ENCODE measurements around the gene THNSL1. TPM values are rescaled to one million over a fixed set of nuclear protein-coding genes. Genes with fewer than 3 reads are reported as not detected.

Gene THNSL1
- total and polyA plus RNA-seq, 2 donors (not counting 1 experiment from before 2014, with no cell fraction given), result 1.6 to 4.3 TPM

DNA sequence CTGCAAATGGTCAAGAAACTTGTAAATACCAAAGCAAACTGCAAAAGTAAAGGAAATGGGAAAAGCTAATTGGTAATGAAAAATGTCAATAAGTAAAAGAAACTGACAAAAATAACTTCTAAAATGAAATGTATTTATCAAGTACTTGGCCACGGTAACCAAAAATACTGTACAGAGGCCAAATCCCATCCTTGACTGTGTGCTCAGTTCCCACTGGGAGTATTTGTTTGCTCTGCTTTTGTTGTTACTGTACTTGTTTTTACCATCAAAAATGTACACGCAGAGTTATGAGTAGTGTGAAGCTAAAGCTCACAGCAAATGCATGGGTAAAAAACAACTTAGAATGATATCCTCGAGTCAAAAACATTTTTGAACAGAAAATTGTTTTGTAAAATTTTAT is 31.5 kb upstream of the THNSL1 start:
- Histone ChIP-seq H3K27ac (ENCODE audit: insufficient read depth, low read length) (no peak overlapping the region), H3K4me2 (ENCODE audit: extremely low read depth, insufficient read depth, low read length) (no peak overlapping the region), H2AFZ (ENCODE audit: low read length) (no peak overlapping the region), H3K4me3 (replicated peaks in 1 of 4; ENCODE audit: control extremely low read depth in 1 of 4, insufficient read depth in 1 of 4, low read depth in 3 of 4, low read length in 4 of 4) (no peak overlapping the region), H3K27me3 (ENCODE audit: control insufficient read depth, insufficient read depth, low read length) (no peaks in the 10 kb centered on the region), H3K4me1 (ENCODE audit: control insufficient read depth, extremely low read depth, insufficient read depth, low read length) (no peaks in the 10 kb centered on the region), H3K9ac (ENCODE audit: insufficient read depth, low read length) (no peak overlapping the region), H3K36me3 (ENCODE audit: control insufficient read depth, insufficient read depth, low read length) (no peaks in the 10 kb centered on the region), H3K9me3 (ENCODE audit: control insufficient read depth, insufficient read depth, low read depth, low read length) (no peaks in the 10 kb centered on the region), H4K20me1 (ENCODE audit: control insufficient read depth, extremely low read depth, insufficient read depth, low read length) (no peaks in the 10 kb centered on the region), H3K79me2 (ENCODE audit: control insufficient read depth, insufficient read depth, low read length) (no peaks in the 10 kb centered on the region)
- no peak for TF ChIP-seq EZH2 (IDR thresholded peaks at IDR 0.05; ENCODE audit: low read length, missing control alignments)
- TF ChIP-seq, protein P1, sequence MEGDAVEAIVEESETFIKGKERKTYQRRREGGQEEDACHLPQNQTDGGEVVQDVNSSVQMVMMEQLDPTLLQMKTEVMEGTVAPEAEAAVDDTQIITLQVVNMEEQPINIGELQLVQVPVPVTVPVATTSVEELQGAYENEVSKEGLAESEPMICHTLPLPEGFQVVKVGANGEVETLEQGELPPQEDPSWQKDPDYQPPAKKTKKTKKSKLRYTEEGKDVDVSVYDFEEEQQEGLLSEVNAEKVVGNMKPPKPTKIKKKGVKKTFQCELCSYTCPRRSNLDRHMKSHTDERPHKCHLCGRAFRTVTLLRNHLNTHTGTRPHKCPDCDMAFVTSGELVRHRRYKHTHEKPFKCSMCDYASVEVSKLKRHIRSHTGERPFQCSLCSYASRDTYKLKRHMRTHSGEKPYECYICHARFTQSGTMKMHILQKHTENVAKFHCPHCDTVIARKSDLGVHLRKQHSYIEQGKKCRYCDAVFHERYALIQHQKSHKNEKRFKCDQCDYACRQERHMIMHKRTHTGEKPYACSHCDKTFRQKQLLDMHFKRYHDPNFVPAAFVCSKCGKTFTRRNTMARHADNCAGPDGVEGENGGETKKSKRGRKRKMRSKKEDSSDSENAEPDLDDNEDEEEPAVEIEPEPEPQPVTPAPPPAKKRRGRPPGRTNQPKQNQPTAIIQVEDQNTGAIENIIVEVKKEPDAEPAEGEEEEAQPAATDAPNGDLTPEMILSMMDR (conservative IDR thresholded peaks at IDR 0.05 in 1 of 2, IDR thresholded peaks at IDR 0.05 in 1 of 2; ENCODE audit: low read depth in 1 of 2, low read length in 2 of 2), result no peak
- no peak for DNase-seq (ENCODE audit: low read depth in 2 of 2)

DNA sequence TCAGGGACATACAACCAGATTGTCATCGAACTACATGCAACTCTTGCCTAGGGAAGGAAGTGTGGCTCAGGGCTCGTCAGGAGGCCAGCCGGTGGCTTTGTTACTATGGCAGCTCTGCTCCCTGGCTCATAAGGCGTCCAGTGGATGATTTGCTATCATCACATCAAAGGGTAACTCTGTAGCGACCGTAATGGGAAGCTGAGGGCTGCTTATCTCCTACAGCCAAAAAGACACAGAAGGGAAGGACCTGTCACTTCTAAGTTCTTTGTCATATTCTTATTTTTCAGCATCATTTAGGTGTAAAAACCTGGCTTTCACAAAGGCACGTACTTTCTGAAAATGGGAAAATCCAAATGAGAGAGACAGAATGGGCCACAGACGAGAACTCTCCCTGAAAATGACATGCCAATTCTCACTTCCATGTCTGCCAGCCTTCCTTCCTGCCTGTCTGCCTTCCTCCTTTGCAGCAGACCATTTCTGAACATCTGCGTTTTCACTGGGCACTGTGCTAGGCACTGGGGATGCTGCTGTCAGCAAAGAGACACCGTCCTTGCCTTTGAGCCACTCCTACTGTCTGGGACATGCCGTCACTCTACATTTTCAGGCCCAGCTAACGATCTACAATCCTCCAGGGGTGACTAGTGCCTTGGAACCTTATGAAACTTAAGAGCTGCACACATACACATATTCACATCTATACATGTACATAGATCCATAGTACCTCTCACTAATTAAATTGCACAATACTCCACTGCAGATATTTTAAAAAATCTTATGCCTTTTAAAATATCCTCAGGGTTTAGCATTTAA is 27.4 kb upstream of the THNSL1 start:
- Histone ChIP-seq H3K4me1 (ENCODE audit: control insufficient read depth, extremely low read depth, insufficient read depth, low read length) (no peaks in the 10 kb centered on the region), H4K20me1 (ENCODE audit: control insufficient read depth, extremely low read depth, insufficient read depth, low read length) (no peaks in the 10 kb centered on the region), H3K36me3 (ENCODE audit: control insufficient read depth, insufficient read depth, low read length) (no peaks in the 10 kb centered on the region), H3K79me2 (ENCODE audit: control insufficient read depth, insufficient read depth, low read length) (no peaks in the 10 kb centered on the region), H3K27me3 (ENCODE audit: control insufficient read depth, insufficient read depth, low read length) (no peaks in the 10 kb centered on the region), H2AFZ (ENCODE audit: low read length) (peak overlapping the region; percentile 60), H3K9ac (ENCODE audit: insufficient read depth, low read length) (no peak overlapping the region), H3K4me2 (ENCODE audit: extremely low read depth, insufficient read depth, low read length) (no peak overlapping the region), H3K9me3 (ENCODE audit: control insufficient read depth, insufficient read depth, low read depth, low read length) (no peaks in the 10 kb centered on the region), H3K27ac (ENCODE audit: insufficient read depth, low read length) (no peak overlapping the region), H3K4me3 (replicated peaks in 1 of 4; ENCODE audit: control extremely low read depth in 1 of 4, insufficient read depth in 1 of 4, low read depth in 3 of 4, low read length in 4 of 4) (no peak overlapping the region)
- no peak for DNase-seq (ENCODE audit: low read depth in 2 of 2)
- TF ChIP-seq, protein P1 (conservative IDR thresholded peaks at IDR 0.05 in 1 of 2, IDR thresholded peaks at IDR 0.05 in 1 of 2; ENCODE audit: low read depth in 1 of 2, low read length in 2 of 2), result no peak
- no peak for TF ChIP-seq EZH2 (IDR thresholded peaks at IDR 0.05; ENCODE audit: low read length, missing control alignments)

DNA sequence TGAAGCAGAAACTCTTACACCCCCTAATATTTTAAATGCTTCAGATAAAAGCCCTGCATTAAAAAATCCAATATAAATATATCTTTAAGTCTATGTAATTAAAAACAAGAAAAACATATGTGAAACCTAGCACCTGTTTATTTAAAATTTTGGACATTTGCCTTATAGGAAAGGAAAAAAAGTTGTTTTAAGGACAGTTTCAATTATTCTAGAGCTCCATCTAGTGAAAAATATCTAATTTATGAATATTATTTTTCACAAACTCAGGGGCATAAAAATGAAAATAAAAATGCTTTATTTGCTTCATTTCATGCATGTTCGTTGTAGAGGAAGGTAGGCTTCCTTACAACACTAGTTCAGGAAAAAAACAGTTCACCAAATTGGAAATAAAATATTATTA is 26.5 kb upstream of the THNSL1 start:
- peak; percentile 3 to 58 for DNase-seq (ENCODE audit: low read depth in 2 of 2)
- Histone ChIP-seq H4K20me1 (ENCODE audit: control insufficient read depth, extremely low read depth, insufficient read depth, low read length) (no peaks in the 10 kb centered on the region), H3K27ac (ENCODE audit: insufficient read depth, low read length) (no peak overlapping the region), H3K27me3 (ENCODE audit: control insufficient read depth, insufficient read depth, low read length) (no peaks in the 10 kb centered on the region), H3K4me2 (ENCODE audit: extremely low read depth, insufficient read depth, low read length) (no peak overlapping the region), H3K36me3 (ENCODE audit: control insufficient read depth, insufficient read depth, low read length) (no peaks in the 10 kb centered on the region), H3K4me1 (ENCODE audit: control insufficient read depth, extremely low read depth, insufficient read depth, low read length) (no peaks in the 10 kb centered on the region), H3K4me3 (replicated peaks in 1 of 4; ENCODE audit: control extremely low read depth in 1 of 4, insufficient read depth in 1 of 4, low read depth in 3 of 4, low read length in 4 of 4) (no peak overlapping the region), H2AFZ (ENCODE audit: low read length) (no peak overlapping the region), H3K79me2 (ENCODE audit: control insufficient read depth, insufficient read depth, low read length) (no peaks in the 10 kb centered on the region), H3K9ac (ENCODE audit: insufficient read depth, low read length) (no peak overlapping the region), H3K9me3 (ENCODE audit: control insufficient read depth, insufficient read depth, low read depth, low read length) (no peaks in the 10 kb centered on the region)
- TF ChIP-seq, protein P1 (conservative IDR thresholded peaks at IDR 0.05 in 1 of 2, IDR thresholded peaks at IDR 0.05 in 1 of 2; ENCODE audit: low read depth in 1 of 2, low read length in 2 of 2), result no peak
- TF ChIP-seq EZH2 (IDR thresholded peaks at IDR 0.05; ENCODE audit: low read length, missing control alignments), result no peak
